Activated T-helper 9 cell treated with anti-CD3 and anti-CD28 coated beads, Interleukin-2, amount 50 U/mL, for 16 hours (primary cell): ENCODE measurements around the gene ZNF608.

Source experiments
- DNase-seq: peaks from one replicate; pipeline ENCODE4 v3.0.0-alpha.2; 2020; ENCODE audit warnings: low read depth

Gene ZNF608

GRCh38 chr5:124754206-124754927 lies 7.9 kb upstream of the ZNF608 start:
- no peak for DNase-seq

- no peak for DNase-seq
Observed at GRCh38 chr5:124752854-124753720, 6.6 kb upstream of the ZNF608 start.

GRCh38 chr5:124751031-124751430 lies 4.6 kb upstream of the ZNF608 start:
- no peak for DNase-seq

GRCh38 chr5:124748687-124749594 lies 2.5 kb upstream of the ZNF608 start:
- DNase-seq = no peak

- DNase-seq = no peak
Observed at GRCh38 chr5:124747791-124748686, 1.6 kb upstream of the ZNF608 start.

- DNase-seq = no peak
Observed at GRCh38 chr5:124746916-124747790, 714 bp upstream of the ZNF608 start.

GRCh38 chr5:124745007-124745927 lies 1.2 kb downstream of the ZNF608 start:
- no peak for DNase-seq

- no peak for DNase-seq
Observed at GRCh38 chr5:124744170-124744971, 2.1 kb downstream of the ZNF608 start.

- DNase-seq = no peak
Observed at GRCh38 chr5:124743602-124744169, 2.8 kb downstream of the ZNF608 start.

GRCh38 chr5:124742983-124743601 lies 3.3 kb downstream of the ZNF608 start:
- no peak for DNase-seq

GRCh38 chr5:124742521-124742920 lies 3.9 kb downstream of the ZNF608 start:
- no peak for DNase-seq

GRCh38 chr5:124741711-124742496 lies 4.5 kb downstream of the ZNF608 start:
- no peak for DNase-seq

GRCh38 chr5:124740991-124741583 lies 5.4 kb downstream of the ZNF608 start:
- DNase-seq = no peak

GRCh38 chr5:124740071-124740470 lies 6.4 kb downstream of the ZNF608 start:
- DNase-seq = no peak

GRCh38 chr5:124739634-124740025 lies 6.8 kb downstream of the ZNF608 start:
- DNase-seq = no peak
